OCI-LY3 (cell line): Measurements from ENCODE around the gene PRMT1.

ENCODE experiments used
- H2AFZ ChIP-seq: fragments of 200-600, 300-600 bp; shearing (Covaris generic); 2 replicates; pipeline ENCODE4 v1.6.0; 2014; ENCODE audit warnings: antibody characterized with exemption, low read depth, low read length
- H3K27ac ChIP-seq: fragments of 200-600, 300-600 bp; sonication (generic); 2 replicates; pipeline ENCODE4 v1.5.1; 2014; ENCODE audit warnings: mild to moderate bottlenecking, low read length, moderate library complexity, mixed read lengths
- H3K27me3 ChIP-seq: fragments of 200-600, 300-600 bp; sonication (generic); 2 replicates; pipeline ENCODE4 v1.6.1; 2014; ENCODE audit warnings: low read depth, low read length, mixed read lengths
- H3K36me3 ChIP-seq: fragments of 200-600, 300-600 bp; sonication (generic); replicated peaks from 2 replicates; pipeline ENCODE3; 2014; ENCODE audit warnings: low read depth, low read length, mixed read lengths
- H3K4me1 ChIP-seq: fragments of 300-600, 200-600 bp; sonication (generic); 2 replicates; pipeline ENCODE4 v1.6.1; 2014; ENCODE audit warnings: low read length, mixed read lengths
- H3K4me2 ChIP-seq: fragments of 200-600, 300-600 bp; sonication (generic); 2 replicates; pipeline ENCODE4 v1.6.1; 2014; ENCODE audit warnings: low read length, mixed read lengths
- H3K4me3 ChIP-seq: fragments of 300-600, 200-600 bp; sonication (generic); 2 replicates; pipeline ENCODE4 v1.5.1; 2014; ENCODE audit warnings: antibody characterized with exemption, mild to moderate bottlenecking, low read length, moderate library complexity
- H3K79me2 ChIP-seq: fragments of 300-600, 200-600 bp; shearing (Covaris generic); 2 replicates; pipeline ENCODE4 v1.6.1; 2014; ENCODE audit warnings: mild to moderate bottlenecking, low read length, mixed read lengths
- H3K9ac ChIP-seq: fragments of 300-600, 200-600 bp; shearing (Covaris generic); 2 replicates; pipeline ENCODE4 v1.6.0; 2014; ENCODE audit warnings: mild to moderate bottlenecking, low read length, moderate library complexity
- H3K9me3 ChIP-seq: fragments of 200-600, 300-600 bp; shearing (Covaris generic); 2 replicates; pipeline ENCODE4 v1.6.1; 2014; ENCODE audit warnings: low read length, mixed read lengths; ENCODE audit not compliant: insufficient read depth
- H4K20me1 ChIP-seq: fragments of 200-600, 300-600 bp; sonication (generic); 2 replicates; pipeline ENCODE4 v1.6.1; 2016; ENCODE audit warnings: low read length, mixed read lengths; ENCODE audit not compliant: insufficient read depth
- EZH2phosphoT487 ChIP-seq: fragments of 200-600 bp; shearing (Covaris generic); IDR thresholded peaks from 2 replicates; pipeline ENCODE4 v1.6.1; 2018; ENCODE audit warnings: antibody characterized with exemption, mixed run types, low read depth
- TF ChIP-seq, protein P1 (sequence below): fragments of 200-600, 300-600 bp; sonication (generic); IDR thresholded peaks from 2 replicates; pipeline ENCODE4 v1.5.1; 2014; ENCODE audit warnings: antibody characterized with exemption, low read length, low read depth

The PRMT1 gene

DNA sequence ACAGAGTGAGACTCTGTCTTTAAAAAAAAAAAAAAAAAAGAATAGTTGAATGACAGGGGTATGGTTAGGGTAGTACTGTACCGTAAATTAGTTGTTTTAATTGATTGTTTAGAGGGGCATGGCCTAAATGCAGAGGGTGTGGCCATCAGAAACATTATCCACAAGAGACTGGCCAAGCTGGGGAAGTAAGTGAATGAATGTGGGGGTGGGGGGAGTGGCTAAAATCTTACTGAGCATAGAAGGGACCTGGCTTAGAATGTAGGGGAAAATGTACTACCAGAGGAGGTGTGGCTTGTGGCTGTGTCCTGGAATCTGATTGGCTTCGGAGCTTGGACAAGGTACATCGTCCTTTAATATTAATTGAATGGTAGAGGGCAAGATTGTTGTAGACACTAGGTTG lies 7.6 kb upstream of the PRMT1 start:
- no peak for TF ChIP-seq EZH2phosphoT487
- TF ChIP-seq, protein P1, sequence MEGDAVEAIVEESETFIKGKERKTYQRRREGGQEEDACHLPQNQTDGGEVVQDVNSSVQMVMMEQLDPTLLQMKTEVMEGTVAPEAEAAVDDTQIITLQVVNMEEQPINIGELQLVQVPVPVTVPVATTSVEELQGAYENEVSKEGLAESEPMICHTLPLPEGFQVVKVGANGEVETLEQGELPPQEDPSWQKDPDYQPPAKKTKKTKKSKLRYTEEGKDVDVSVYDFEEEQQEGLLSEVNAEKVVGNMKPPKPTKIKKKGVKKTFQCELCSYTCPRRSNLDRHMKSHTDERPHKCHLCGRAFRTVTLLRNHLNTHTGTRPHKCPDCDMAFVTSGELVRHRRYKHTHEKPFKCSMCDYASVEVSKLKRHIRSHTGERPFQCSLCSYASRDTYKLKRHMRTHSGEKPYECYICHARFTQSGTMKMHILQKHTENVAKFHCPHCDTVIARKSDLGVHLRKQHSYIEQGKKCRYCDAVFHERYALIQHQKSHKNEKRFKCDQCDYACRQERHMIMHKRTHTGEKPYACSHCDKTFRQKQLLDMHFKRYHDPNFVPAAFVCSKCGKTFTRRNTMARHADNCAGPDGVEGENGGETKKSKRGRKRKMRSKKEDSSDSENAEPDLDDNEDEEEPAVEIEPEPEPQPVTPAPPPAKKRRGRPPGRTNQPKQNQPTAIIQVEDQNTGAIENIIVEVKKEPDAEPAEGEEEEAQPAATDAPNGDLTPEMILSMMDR: no peak
- Histone ChIP-seq H3K27me3 (no peaks in the 10 kb centered on the region), H3K4me1 (peaks cover 28% of the 10 kb centered on the region), H3K4me3 (no peak overlapping the region), H4K20me1 (no peaks in the 10 kb centered on the region), H3K4me2 (no peak overlapping the region), H3K9me3 (no peaks in the 10 kb centered on the region), H3K79me2 (peaks cover 28% of the 10 kb centered on the region), H3K27ac (no peak overlapping the region), H2AFZ (no peak overlapping the region), H3K9ac (no peak overlapping the region), H3K36me3 (peaks cover 12% of the 10 kb centered on the region)

DNA sequence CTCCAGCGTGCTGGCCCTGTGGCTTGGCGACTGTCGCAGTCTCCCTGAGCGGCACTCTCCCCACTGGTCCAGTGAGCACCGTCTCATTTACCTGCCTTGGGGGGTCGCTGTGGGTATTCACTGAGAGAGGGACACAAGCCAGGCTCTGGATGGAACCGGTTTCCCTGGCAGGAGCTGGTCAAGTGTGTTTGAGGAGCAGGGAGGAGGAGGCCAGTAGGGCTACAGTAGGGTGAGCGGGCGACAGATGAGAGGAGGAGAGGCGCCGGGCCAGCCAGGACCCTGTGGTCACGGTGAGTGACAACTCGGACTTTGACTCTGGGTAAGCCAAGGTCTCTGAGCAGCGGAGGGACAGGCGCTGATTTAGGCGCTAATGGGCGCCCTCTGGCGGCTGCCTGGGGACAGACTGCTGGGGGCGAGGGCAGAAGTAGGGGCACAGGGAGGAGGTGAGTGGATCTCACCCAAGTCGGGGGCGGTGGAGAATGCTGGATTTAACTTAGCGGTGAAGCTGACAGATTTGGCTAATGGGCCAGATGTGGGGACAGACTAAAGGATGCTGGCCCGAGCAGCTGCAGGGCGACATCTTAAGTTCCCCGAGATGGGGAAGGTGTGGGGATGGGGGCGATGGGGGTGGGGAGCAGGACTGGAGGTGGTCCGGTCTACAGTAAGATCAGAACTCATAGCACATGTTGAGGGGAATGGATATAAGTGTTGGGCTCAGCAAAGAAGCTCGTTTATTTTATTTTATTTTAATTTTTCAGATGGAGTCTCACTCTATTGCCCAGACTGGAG lies 4.7 kb upstream of the PRMT1 start:
- Histone ChIP-seq H2AFZ (no peak overlapping the region), H3K4me3 (peak overlapping the region; percentile 17; the same call in 1 of the 2 replicates), H3K4me1 (peaks cover 23% of the 10 kb centered on the region), H3K4me2 (peak overlapping the region; percentile 44), H3K9me3 (no peaks in the 10 kb centered on the region), H3K9ac (no peak overlapping the region), H3K27me3 (no peaks in the 10 kb centered on the region), H3K27ac (no peak overlapping the region), H4K20me1 (no peaks in the 10 kb centered on the region), H3K36me3 (peaks cover 11% of the 10 kb centered on the region), H3K79me2 (peaks cover 6% of the 10 kb centered on the region)
- TF ChIP-seq, protein P1: peak; percentile 96
- TF ChIP-seq EZH2phosphoT487: no peak

DNA sequence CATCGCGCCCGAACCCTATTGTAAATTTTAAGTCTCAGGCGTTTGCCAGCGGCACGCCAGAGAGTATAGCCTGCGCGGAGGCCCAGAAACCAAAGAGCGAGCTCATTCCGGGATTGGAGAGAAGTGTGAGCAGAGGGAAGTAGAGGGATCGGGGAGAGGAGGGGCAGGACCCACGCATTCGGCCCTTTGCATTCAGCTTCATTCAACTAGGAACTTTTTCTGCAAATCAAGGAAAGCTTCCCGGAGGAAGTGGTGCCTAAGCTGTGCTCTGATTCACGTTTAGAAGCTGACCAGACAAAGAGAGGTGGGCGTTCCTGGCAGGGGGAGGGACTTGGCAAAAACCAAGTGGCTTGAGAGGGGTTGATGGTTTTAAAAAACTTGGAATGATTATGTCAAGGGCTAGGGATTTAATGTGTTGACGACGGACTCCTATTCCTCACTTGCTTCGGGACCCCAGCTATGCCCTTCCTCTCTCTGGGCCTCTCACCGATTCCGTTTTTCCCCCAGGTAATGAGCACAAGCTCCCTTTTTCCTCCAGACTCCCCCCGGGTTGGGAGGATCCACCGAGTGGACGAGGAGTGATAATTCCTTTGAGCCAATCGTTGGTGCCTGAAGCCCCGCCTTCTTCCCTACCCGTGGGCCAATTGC lies 811 bp upstream of the PRMT1 start:
- Histone ChIP-seq H3K9ac (peak overlapping the region; percentile 99), H2AFZ (peak overlapping the region; percentile 42; the same call in 1 of the 2 replicates), H3K27me3 (no peaks in the 10 kb centered on the region), H3K27ac (peak overlapping the region; percentile 95), H3K4me1 (peaks cover 45% of the 10 kb centered on the region), H3K79me2 (peaks cover 43% of the 10 kb centered on the region), H3K36me3 (peaks cover 17% of the 10 kb centered on the region), H3K4me2 (peak overlapping the region; percentile 69), H3K9me3 (no peaks in the 10 kb centered on the region), H4K20me1 (peaks cover 27% of the 10 kb centered on the region), H3K4me3 (peak overlapping the region; percentile 90)
- TF ChIP-seq, protein P1: no peak
- no peak for TF ChIP-seq EZH2phosphoT487

DNA sequence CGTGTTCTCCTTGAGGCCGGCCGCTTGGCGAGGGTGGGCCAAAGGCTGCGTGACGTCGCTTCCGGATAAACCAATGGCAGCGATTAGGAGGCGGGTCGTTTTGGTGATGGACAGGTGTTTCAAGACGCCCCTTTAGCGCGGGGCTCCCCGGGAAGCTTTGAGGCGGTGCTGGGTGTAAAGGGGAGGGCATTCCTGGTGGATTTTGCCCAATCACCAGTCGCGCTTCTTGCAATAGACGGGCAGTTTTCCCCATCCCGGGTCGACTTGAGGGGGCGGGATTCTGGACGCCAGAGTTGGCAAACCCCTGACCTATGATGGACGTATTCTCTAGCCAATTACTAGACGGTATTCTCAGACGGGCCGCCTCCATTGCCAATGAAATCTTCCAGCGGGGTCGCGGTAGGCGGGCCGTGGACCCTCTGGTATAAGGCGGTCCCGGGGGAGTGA lies 264 bp upstream of the PRMT1 start:
- H2AFZ ChIP-seq: no peak overlapping the region
- H3K9me3 ChIP-seq: no peaks in the 10 kb centered on the region

More for the DNA sequence above, 264 bp upstream of the PRMT1 start:
- H3K27ac ChIP-seq: peak overlapping the region; percentile 93
- peak overlapping the region; percentile 97 for H3K9ac ChIP-seq
- H3K27me3 ChIP-seq: no peaks in the 10 kb centered on the region
- peaks cover 49% of the 10 kb centered on the region for H3K4me1 ChIP-seq
- peaks cover 31% of the 10 kb centered on the region for H4K20me1 ChIP-seq
- H3K4me3 ChIP-seq: peak overlapping the region; percentile 88
- H3K79me2 ChIP-seq: peaks cover 48% of the 10 kb centered on the region
- peak overlapping the region; percentile 98 for H3K4me2 ChIP-seq
- peaks cover 19% of the 10 kb centered on the region for H3K36me3 ChIP-seq
- TF ChIP-seq, protein P1: no peak
- no peak for TF ChIP-seq EZH2phosphoT487
